Astrocyte (in vitro differentiated cells and primary cell): ENCODE measurements around the gene TAAR6. TPM values are rescaled to one million over a fixed set of nuclear protein-coding genes. Genes with fewer than 3 reads are reported as not detected.

ENCODE experiments used
- DNase-seq: peaks from one replicate; pipeline ENCODE4 v3.0.0-alpha.2; 2010; ENCODE audit warnings: low read depth
- FAIRE-seq: peaks from 2 replicates; lab custom pipeline; 2011; peaks lifted over from hg19 to GRCh38; lab: Jason Lieb, UNC
- H2AFZ ChIP-seq: 2 replicates; pipeline ENCODE4 v1.6.0; 2012; ENCODE audit warnings: low read depth, low read length, inconsistent platforms
- H3K27ac ChIP-seq: 2 replicates; pipeline ENCODE4 v1.5.1; 2011; ENCODE audit warnings: low read depth, low read length, inconsistent platforms
- H3K27me3 ChIP-seq: 2 replicates; pipeline ENCODE4 v1.6.0; 2011; ENCODE audit warnings: low read length, inconsistent platforms; ENCODE audit not compliant: insufficient read depth
- H3K36me3 ChIP-seq: 2 replicates; pipeline ENCODE4 v1.5.1; 2011; ENCODE audit warnings: low read length, inconsistent platforms; ENCODE audit not compliant: insufficient read depth
- H3K4me1 ChIP-seq: 2 replicates; pipeline ENCODE4 v1.5.1; 2011; ENCODE audit warnings: low read length, inconsistent platforms; ENCODE audit not compliant: insufficient read depth
- H3K4me2 ChIP-seq: 2 replicates; pipeline ENCODE4 v1.6.0; 2012; ENCODE audit warnings: low read length, inconsistent platforms
- H3K4me3 ChIP-seq: 2 replicates; pipeline ENCODE4 v1.5.1; 2011; ENCODE audit warnings: low read depth, mild to moderate bottlenecking, low read length, inconsistent platforms; ENCODE audit not compliant: insufficient read depth
- H3K79me2 ChIP-seq: 2 replicates; pipeline ENCODE4 v1.6.0; 2012; ENCODE audit warnings: mild to moderate bottlenecking, low read length, inconsistent platforms; ENCODE audit not compliant: insufficient read depth
- H3K9ac ChIP-seq: 2 replicates; pipeline ENCODE4 v1.6.0; 2012; ENCODE audit warnings: mild to moderate bottlenecking, low read length, inconsistent platforms
- H3K9me3 ChIP-seq: 2 replicates; pipeline ENCODE4 v1.5.1; 2012; ENCODE audit warnings: low read depth, mild to moderate bottlenecking, low read length, inconsistent platforms; ENCODE audit not compliant: insufficient read depth
- H4K20me1 ChIP-seq: 2 replicates; pipeline ENCODE4 v1.6.0; 2012; ENCODE audit warnings: low read length, inconsistent platforms; ENCODE audit not compliant: insufficient read depth
- H3K27ac Mint-ChIP-seq: one replicate; pipeline ENCODE4 v1.8.0; 2021; ENCODE audit warnings: mild to moderate bottlenecking, mixed read lengths; ENCODE audit not compliant: unreplicated experiment
- H3K27me3 Mint-ChIP-seq: one replicate; pipeline ENCODE4 v1.8.0; 2021; ENCODE audit warnings: low read depth, mixed read lengths; ENCODE audit not compliant: unreplicated experiment
- H3K36me3 Mint-ChIP-seq: one replicate; pipeline ENCODE4 v1.8.0; 2021; ENCODE audit warnings: low read depth, mixed read lengths; ENCODE audit not compliant: unreplicated experiment
- H3K4me1 Mint-ChIP-seq: one replicate; pipeline ENCODE4 v1.8.0; 2021; ENCODE audit warnings: low read depth, mixed read lengths; ENCODE audit not compliant: unreplicated experiment
- H3K4me3 Mint-ChIP-seq: one replicate; pipeline ENCODE4 v1.8.0; 2021; ENCODE audit warnings: mild to moderate bottlenecking, moderate library complexity, mixed read lengths; ENCODE audit not compliant: unreplicated experiment
- H3K9me3 Mint-ChIP-seq: one replicate; pipeline ENCODE4 v1.8.0; 2021; ENCODE audit warnings: mild to moderate bottlenecking, mixed read lengths; ENCODE audit not compliant: unreplicated experiment
- CTCF ChIP-seq: IDR thresholded peaks from 2 replicates; pipeline ENCODE4 v1.5.1; 2011; ENCODE audit warnings: low read depth, mild to moderate bottlenecking, inconsistent platforms, low read length, moderate library complexity; ENCODE audit not compliant: insufficient read depth
- EZH2 ChIP-seq: IDR thresholded peaks from 2 replicates; pipeline ENCODE4 v1.6.1; 2012; ENCODE audit warnings: mild to moderate bottlenecking, low read length, inconsistent platforms; ENCODE audit not compliant: insufficient read depth
- total RNA-seq: library from RNA; stranded (reverse); gene quantifications from 2 replicates; pipeline ENCODE4 v1.2.1, GENCODE V29; 2021

Gene TAAR6
- total RNA-seq, 1 donor from 2014 or later: not detected

- no peak for DNase-seq
- Histone ChIP-seq H3K4me2 (no peak overlapping the region), H2AFZ (no peak overlapping the region), H3K4me3 (no peak overlapping the region), H3K79me2 (no peaks in the 10 kb centered on the region), H3K9ac (no peak overlapping the region), H3K36me3 (no peaks in the 10 kb centered on the region), H4K20me1 (no peaks in the 10 kb centered on the region), H3K27me3 (peaks cover 7% of the 10 kb centered on the region), H3K4me1 (no peaks in the 10 kb centered on the region), H3K9me3 (no peaks in the 10 kb centered on the region), H3K27ac (no peak overlapping the region)
- no peaks in the 10 kb centered on the region for H3K36me3 Mint-ChIP-seq
- no peak overlapping the region for H3K4me3 Mint-ChIP-seq
- no peak for TF ChIP-seq CTCF
- no peaks in the 10 kb centered on the region for H3K9me3 Mint-ChIP-seq
- H3K4me1 Mint-ChIP-seq: no peaks in the 10 kb centered on the region
- H3K27ac Mint-ChIP-seq: no peak overlapping the region
- no peak for FAIRE-seq
- H3K27me3 Mint-ChIP-seq: no peaks in the 10 kb centered on the region
Measured at GRCh38 chr6:132587424-132587823, 17.3 kb downstream of the TAAR6 start.

- no peak for TF ChIP-seq EZH2
- TF ChIP-seq CTCF: no peak
- H3K4me1 Mint-ChIP-seq: no peaks in the 10 kb centered on the region
- Histone ChIP-seq H3K4me1 (no peaks in the 10 kb centered on the region), H3K4me3 (no peak within 1 kb of the TSS), H3K79me2 (no peaks in the 10 kb centered on the region), H2AFZ (no peak within 1 kb of the TSS), H3K9me3 (no peaks in the 10 kb centered on the region), H3K9ac (no peak within 1 kb of the TSS), H3K36me3 (no peaks in the 10 kb centered on the region), H3K4me2 (no peak within 1 kb of the TSS), H3K27ac (no peak within 1 kb of the TSS), H4K20me1 (no peaks in the 10 kb centered on the region), H3K27me3 (no peaks in the 10 kb centered on the region)
- DNase-seq (no peak), FAIRE-seq (no peak)
- no peak within 1 kb of the TSS for H3K4me3 Mint-ChIP-seq
- H3K36me3 Mint-ChIP-seq: no peaks in the 10 kb centered on the region
- H3K27ac Mint-ChIP-seq: peak within 1 kb of the TSS; percentile 65
- peaks cover 2% of the 10 kb centered on the region for H3K27me3 Mint-ChIP-seq
- H3K9me3 Mint-ChIP-seq: no peaks in the 10 kb centered on the region
Measured at GRCh38 chr6:132589454-132589853, 19.3 kb downstream of the TAAR6 start, which contains the start of gene TAAR5. Gene TAAR5 (minus strand): TSS chr6:132589741. CDS start chr6:132589686, 55 bp downstream.

- H3K27ac ChIP-seq: no peak overlapping the region
- H3K27me3 ChIP-seq: no peaks in the 10 kb centered on the region
- Mint-ChIP-seq H3K4me3 (no peak overlapping the region), H3K4me1 (no peaks in the 10 kb centered on the region), H3K9me3 (no peaks in the 10 kb centered on the region), H3K36me3 (no peaks in the 10 kb centered on the region), H3K27ac (no peak overlapping the region), H3K27me3 (peaks cover 2% of the 10 kb centered on the region)
- H3K4me2 ChIP-seq: no peak overlapping the region
- no peaks in the 10 kb centered on the region for H3K4me1 ChIP-seq
- TF ChIP-seq CTCF: no peak
- no peak for TF ChIP-seq EZH2
- no peak overlapping the region for H2AFZ ChIP-seq
- H4K20me1 ChIP-seq: no peaks in the 10 kb centered on the region
- no peak overlapping the region for H3K9ac ChIP-seq
- H3K79me2 ChIP-seq: no peaks in the 10 kb centered on the region
- no peaks in the 10 kb centered on the region for H3K36me3 ChIP-seq
- H3K9me3 ChIP-seq: no peaks in the 10 kb centered on the region
- no peak overlapping the region for H3K4me3 ChIP-seq
- no peak for FAIRE-seq
- no peak for DNase-seq
Measured at GRCh38 chr6:132590362-132590761, 20.2 kb downstream of the TAAR6 start.
